ENCODE results near the gene TMEM14B.
A peak's percentile ranks its signal among the peaks of the same experiment; 100 is the strongest.
"Not testable (repeated sequence)": the region's sequence is repeated elsewhere in the genome, so short reads cannot be mapped to it uniquely, and the experiment has no call there.

TMEM14B gene

DNA sequence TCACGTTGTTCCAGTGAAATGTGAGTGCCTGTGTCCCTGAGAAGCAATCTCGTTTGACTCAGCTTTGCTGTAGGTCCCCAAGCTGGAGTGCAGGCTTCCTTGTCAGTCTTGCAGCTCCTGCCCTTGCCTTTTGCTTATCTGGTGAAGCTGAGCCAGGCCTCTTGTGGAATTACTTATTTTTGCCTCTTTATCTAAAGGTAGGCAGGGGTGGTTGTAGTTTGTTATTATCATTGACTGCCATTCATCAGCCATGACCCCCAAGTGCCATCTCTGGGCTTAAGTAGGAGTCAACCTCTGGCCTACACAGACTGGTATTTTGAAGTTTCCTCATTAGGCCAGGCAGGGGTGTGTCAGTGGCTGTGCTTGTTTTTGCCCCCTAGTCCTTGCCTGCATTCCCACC is 2.1 kb downstream of the TMEM14B start:
- DNase-seq, result no peak

DNA sequence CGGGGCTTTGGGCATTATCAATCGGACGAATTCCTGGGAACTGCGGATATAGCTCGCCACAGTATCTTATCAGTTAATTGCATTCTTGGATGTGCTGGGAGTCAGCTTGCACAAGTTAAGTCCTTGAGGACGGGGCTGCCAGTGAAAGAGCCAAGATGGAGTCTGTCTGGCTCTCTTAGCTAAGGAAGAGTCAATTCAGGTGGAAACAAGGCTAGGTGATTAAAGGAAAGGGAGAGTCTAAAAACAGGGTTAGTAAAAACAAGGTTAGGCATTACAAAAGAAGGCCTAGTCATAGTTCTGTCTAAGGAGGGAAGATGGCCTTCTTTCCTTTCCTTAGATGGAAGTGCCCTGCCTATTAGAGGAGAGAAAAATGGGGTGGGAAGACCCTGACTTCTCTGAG is 3.0 kb downstream of the TMEM14B start:
- DNase-seq, result not testable (repeated sequence)

DNA sequence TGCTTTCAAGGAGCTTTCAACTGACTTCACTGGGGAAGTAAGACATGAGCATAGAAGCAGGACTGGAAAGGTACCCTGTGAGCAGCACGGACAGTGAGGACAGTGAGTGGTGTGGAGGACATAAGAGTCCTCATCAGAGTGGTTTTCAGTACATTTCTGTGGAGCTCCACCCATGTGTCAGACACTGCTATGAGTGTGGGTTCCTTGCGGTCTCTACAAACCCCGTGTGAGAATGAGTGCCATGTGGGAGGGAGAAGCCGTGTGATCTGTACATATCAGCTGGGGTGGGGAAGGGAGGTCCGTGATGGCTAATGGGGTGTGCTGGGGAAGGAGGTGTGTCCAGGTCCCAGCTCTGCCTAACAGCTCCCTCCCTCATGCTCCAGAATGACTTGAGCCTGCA is 4.2 kb downstream of the TMEM14B start:
- DNase-seq, result not testable (repeated sequence)

DNA sequence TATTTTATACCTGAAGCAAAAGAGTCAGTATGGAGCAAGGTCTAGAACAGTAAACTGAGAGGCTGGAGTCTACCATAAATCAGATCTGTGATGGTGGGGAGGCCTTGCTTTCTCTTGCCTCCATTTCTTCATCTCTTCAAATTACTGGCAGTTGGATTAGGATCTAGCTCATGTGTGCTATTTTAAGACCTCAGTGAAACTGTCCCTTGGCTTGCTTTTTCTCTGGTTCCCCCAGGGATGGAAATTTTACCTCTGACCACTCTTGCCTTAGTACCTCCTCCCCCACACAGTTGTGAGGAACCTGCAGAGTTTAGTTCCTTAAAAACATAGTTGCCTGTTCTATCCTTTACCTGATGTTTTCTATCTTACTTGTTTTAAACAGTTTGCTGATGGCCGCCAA is 8.5 kb downstream of the TMEM14B start:
- no peak for DNase-seq

DNA sequence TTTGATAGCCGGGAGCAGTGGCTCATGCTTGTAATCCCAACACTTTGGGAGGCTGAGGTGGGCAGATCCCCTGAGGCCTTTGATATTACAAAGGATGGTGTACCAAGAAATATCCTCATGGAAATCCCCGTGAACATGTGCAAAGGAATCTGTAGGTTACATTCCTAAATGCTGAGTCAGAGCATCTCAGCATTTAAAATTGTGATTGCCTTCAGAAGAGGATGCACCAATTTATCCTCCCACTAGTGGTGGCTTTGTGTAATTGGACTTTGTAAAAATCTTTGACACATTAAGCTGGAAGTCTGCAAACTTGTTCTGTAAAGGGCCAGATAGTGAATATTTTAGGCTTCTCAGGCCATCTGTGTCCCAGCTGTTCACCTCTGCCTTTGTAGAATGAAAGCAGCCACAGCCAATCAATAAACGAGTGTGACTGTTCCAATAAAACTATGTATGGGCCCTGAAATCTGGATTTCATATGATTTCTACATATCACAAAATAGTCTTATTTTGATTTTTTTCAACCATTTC is 11.8 kb downstream of the TMEM14B start:
- DNase-seq, result no peak

DNA sequence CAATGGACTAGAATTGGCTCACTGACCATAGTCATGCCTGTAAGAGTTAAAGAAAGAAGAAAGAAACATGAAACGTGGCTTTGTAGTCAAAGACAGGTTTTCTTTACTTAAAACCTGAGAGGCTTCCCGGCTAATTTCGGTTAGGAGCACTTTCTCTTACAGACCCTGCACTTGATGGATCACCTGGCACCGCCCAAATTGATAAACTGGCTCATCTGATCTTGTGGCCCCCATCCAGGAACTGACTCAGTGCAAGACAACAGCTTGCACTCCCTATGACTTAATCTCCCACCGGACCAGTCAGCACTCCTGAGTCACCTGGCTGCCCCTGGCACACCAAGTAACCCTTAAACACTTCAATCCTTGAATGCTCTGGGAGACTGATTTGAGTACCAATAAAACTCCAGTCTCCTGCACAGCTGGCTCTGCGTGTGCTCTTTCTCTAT is 12.3 kb downstream of the TMEM14B start:
- DNase-seq, result no peak

DNA sequence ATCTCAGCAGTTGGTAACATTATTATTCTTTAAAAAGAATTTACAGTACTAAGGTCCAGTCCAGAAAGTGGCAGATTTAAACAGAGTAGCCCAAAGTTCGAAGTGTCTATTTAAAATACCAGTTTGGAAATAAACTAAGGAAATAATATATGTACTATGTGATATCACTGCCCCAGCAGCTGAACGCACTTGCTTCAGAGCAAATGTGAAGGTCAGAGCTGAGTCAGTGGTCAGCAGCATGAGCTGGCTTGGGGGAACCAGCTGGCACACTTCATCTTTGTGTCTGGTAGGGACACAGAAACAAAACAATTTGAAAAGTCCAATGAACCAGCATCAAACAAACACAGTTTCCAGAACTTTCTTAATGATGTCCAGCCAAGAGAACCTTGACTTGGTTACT is 15.4 kb downstream of the TMEM14B start:
- DNase-seq, result no peak

DNA sequence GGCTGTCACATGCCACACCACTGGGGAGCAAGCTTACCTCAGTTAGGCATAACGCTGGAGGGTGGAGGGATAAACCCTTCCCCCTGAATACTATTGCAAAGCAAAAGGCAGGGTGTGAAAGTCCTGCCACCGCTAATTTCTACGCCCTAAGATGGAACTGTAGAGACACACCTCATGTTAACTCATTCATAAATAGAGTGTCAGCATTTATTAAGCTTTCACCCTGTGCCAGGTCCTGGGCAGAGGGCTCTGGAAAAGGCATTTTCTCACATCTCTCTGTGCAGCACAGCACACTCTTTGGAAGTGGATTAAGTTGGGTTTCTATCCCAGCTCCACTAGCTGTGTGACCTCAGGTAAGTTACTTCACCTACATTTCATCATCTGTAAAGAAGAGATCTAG is 21.8 kb downstream of the TMEM14B start:
- no peak for DNase-seq

DNA sequence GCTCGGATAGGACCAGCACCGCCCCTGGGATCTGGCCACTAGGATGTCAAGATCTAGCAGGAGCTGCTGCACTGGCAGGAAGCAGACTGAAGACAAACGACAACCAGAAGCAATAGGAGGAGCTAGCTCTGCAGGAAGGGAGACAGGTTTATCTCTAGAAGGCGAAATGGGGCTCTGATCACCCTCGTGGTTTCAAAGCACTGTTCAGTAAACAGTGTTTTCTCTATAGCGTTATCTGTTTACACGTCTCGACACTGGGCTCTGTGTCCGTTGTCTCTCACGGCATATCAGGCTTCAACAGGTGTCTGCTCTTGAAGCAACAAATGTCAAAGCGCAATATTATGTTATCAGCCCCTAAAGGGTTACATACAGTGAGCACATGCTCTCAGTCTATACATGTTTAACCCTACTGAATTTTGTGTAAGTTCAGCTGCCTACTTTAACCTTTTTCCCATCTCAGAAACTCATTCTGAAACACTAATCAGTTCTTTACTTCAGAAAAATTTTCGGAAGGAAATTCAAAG is 23.8 kb downstream of the TMEM14B start:
- no peak for DNase-seq

DNA sequence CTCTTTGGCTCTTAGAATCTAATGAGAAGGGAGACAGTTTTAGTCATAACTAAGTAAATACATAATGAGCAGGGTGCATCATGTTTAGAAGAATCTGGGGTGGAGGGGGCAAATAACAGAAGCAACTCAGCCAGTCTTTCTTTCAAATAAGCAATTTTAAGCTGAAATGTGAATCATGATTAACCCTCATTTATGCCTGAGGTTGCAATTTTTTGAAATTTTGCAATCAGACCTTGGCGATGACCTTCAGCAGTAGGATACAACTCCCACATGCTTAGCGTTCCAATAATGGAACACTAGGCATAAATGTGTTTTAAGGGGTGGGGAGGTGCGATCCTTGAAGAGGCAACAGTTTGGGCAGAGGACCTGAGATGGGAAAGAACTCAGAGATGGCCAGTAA is 30.6 kb downstream of the TMEM14B start:
- DNase-seq, result no peak

DNA sequence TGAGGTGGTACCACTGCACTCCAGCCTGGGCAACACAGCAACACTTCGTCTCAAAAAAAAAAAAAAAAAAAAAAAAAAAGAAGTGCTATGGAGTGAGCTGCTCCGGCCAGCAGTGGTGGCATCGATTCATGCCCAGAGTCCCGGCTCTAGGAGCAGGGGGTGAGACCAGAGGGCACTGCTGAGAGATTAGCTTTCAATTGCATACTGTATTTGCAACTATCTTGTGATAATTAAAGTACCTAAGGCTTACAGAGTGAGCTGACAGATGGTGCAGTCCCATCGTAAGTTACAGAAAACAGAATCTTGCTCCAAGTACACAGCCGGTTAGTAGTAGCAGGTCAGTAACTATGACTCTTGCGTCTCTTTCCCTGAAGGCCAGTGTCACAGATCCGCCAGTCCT is 31.5 kb downstream of the TMEM14B start:
- no peak for DNase-seq

DNA sequence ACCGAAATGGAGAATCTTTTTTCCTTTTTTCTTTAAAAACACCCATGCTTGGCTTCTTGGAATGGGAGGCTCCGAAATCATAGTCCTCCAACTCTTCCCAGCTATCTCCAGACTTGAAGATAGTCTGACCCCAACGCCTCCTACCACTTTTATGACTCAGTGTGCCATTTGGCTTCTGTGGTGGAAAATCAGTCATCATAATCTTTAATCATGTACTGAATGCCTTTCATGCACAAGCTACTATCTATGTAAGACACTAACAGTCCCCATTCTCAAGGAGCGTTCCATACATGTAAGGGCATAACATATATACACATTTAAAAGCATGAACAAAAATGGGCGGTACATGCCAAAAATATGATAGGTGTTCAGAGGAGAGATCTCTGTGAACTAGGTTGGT is 44.1 kb downstream of the TMEM14B start:
- no peak for DNase-seq

DNA sequence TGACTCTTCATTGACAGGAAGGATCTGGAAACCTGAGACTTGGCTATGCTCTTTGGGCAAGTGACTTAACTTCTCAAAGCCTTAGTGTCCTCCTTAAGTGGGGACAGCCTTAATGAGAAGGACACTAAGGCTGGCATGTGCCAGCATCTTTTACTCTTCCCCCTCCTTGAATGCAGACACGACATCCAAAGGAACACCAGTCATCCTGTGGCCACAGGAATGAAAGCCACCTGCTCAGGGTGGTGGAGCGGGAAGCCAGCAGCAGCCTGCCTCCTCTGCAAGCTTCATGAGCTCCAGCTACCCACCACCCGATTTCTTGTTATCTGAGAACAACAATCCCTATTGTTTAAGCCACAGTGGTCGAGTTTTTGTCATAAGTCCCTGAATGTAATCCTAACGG is 44.5 kb downstream of the TMEM14B start:
- DNase-seq, result no peak

DNA sequence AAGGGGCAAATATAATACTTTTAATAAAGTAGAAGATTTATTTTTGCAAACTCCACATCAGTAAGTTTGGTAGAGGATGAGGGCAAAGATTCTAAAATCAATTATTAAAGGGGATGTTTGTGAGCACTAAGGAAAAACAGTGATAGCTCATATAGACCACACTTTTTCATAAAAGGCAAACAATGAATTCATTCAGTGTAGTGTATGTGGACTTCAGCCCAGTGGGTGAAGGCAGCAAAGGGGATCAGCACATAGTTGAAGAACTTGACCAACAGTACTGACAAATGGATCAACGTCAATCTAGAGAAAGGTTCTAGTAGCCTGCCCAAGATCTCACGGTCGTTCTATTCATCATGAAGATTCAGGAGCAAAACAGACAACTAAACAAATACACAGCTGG is 45.4 kb downstream of the TMEM14B start:
- DNase-seq, result no peak

DNA sequence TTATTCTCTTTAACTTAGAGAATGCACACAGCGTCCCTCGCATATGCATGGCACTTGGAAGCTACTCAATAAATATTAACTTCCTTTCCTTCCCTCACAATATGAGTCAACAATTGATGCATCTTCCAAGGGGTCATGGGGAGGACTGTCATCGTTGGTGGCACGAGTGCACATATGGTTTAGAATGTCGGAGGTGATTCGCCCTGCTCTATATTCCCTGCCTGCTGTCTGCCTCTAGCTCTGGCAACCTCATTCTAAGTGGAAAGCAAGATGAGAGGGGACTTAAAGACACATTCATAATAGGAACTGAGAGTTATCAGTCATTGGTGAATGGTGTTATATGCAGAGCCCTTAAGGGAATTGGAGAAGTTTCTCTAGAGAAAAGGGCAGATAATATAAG is 46.1 kb downstream of the TMEM14B start:
- no peak for DNase-seq

DNA sequence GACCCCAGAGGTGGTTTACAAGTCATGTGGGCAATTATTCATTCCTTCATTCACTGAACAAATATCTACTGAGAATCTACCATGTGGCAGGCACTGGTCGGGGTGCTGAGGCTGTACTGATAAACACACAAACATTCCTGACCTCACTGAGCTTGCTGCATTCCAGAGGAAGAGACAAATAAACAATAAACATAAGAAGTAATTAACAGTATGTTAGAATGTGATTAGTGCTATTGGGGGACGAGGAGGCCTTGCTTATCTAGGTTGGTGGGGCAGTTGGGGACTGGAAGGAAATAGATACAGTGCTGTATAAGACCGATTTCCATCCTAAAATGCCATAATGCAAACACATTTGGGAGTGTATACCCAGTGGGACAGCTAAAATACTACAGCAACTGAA is 46.6 kb downstream of the TMEM14B start:
- DNase-seq, result no peak

DNA sequence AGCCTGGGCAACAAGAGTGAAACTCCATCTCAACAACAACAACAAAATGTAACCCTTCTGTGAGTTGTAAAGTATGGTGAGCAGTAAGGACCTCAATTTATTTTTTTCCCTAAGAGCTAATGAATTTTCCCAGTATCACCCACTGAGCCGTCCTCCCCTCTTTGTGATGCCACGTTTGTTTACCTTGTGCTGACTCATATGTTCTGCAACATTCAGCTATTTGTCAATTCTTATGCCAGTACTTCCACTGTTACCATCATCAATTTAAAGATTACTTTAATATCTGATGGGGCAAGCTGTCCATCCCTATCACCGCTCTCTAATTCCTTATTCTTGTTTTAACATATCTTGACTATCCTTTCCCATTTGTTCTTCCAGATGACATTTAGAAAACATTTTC is 53.2 kb downstream of the TMEM14B start:
- DNase-seq, result no peak

DNA sequence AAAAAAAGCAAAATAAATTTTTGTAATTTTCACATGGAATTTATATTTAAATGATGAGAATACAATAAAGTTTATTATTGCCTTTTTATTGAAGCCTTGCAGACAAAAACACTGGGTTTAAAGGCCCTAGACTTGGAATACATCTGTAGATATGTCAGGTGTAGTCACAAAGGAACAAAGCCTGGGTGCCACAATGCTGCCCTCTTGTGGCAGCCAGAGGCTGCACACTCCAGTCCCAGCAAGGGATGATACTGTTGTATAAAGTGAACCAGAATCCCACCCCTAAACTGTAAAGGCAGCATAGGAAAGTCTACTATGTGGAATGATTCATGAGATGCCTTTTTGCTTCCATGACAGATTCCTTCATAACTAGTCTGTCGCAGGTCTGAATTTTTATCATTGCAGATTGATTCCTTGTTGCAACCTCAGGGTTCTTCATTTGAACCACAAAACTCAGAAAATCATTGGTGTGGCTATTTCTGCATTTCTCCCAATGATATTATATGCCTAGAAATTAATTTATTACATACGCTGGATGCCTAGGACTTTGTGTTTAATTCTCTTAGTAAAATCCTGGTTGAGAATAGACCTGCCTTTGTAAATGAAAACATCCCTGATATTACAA is 53.7 kb downstream of the TMEM14B start:
- peak; percentile 38 to 57 for DNase-seq

Data from activated CD4-positive, alpha-beta T cell treated with anti-CD3 and anti-CD28 coated beads for 4 hours (primary cell).